ENCODE results near the gene SS18L1. TPM values are rescaled to one million over a fixed set of nuclear protein-coding genes. Genes with fewer than 3 reads are reported as not detected.

Gene SS18L1
- total RNA-seq, 2 donors from 2014 or later, result 16.5 to 17.9 TPM

GRCh38 chr20:62116558-62117361 lies 26.8 kb upstream of the SS18L1 start:
- Mint-ChIP-seq H3K4me1 (peaks cover 5% of the 10 kb centered on the region), H3K9me3 (no peaks in the 10 kb centered on the region), H3K4me3 (no peak overlapping the region), H3K27ac (no peak overlapping the region), H3K27me3 (no peaks in the 10 kb centered on the region), H3K36me3 (ENCODE audit: low read depth) (no peaks in the 10 kb centered on the region)
- ATAC-seq (replicated peaks), result no peak

GRCh38 chr20:62117362-62117646 lies 26.3 kb upstream of the SS18L1 start:
- H3K27ac Mint-ChIP-seq, result no peak overlapping the region
- peaks cover 5% of the 10 kb centered on the region for H3K4me1 Mint-ChIP-seq
- no peaks in the 10 kb centered on the region for H3K9me3 Mint-ChIP-seq
- no peaks in the 10 kb centered on the region for H3K27me3 Mint-ChIP-seq
- H3K4me3 Mint-ChIP-seq, result peak overlapping the region; percentile 12
- H3K36me3 Mint-ChIP-seq (ENCODE audit: low read depth), result no peaks in the 10 kb centered on the region
- ATAC-seq (replicated peaks), result no peak

DNA sequence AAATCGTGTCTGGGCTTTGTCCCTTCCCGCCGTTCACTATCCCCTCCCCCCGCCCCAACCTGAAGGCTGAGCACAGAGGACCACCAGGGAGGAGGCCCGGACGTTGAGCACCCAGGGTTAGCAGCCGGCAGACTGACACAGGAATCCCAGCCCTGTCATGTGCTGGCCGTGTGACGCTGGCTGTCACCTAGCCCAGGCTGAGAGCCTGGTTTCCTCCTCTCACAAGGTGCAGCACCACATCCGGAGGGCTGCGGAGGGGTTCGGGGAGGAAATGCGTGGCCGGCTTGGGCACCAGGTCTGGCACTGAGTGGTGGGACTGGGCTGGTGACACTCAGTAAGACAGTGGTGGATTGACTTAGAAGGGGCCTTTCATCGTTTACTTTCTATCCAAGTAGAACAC lies 25.9 kb upstream of the SS18L1 start:
- H3K27me3 Mint-ChIP-seq, result no peaks in the 10 kb centered on the region
- H3K9me3 Mint-ChIP-seq, result no peaks in the 10 kb centered on the region
- H3K36me3 Mint-ChIP-seq (ENCODE audit: low read depth), result no peaks in the 10 kb centered on the region
- ATAC-seq (replicated peaks), result peak; percentile 7
- H3K4me1 Mint-ChIP-seq, result peaks cover 5% of the 10 kb centered on the region
- H3K4me3 Mint-ChIP-seq, result peak overlapping the region; percentile 12
- H3K27ac Mint-ChIP-seq, result no peak overlapping the region

DNA sequence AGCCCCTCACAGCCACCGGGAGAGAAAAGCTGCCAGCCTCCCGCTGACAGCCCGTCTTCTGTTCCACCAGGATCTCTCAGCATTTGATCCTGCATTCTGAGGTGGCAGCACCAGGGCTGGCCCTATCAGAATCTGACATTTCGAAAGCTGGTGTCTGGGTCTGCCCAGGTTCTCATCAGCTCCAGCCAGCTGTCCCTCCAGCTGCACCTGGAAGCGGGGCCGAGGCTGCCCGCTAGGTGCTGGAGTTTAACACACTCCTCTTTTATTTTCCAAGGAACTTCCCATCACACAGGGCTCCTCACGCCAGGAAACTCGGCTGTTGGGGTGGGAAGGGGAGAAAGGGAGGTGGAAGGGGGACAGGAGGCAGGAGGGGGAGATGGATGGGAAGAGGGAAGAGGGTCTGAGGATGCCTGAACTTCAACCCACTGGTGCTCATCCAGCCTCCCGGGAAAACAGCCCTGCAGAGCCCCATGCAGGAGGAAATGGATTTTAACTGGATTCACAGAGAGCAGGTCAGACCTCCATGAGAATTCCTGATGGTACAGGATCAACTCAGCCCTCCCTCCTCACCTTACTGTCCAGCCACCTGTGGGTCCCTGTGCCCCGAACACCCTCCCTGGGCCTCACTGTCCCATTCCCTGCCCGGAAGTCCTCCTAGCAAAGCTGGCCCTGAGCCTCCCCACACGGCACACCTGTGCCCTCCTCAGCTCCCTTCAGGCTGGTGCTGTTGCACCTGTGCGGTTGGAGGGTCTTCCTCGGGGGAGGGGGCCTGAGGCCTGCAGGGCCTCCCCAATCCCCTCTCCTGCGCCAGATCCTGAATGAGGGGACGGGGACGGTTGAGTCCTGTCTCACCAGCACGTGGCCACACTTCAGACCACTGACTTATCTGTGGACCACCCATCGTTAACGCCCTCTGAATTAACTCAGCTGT lies 25.2 kb upstream of the SS18L1 start:
- H3K4me3 Mint-ChIP-seq, result no peak overlapping the region
- no peaks in the 10 kb centered on the region for H3K9me3 Mint-ChIP-seq
- H3K36me3 Mint-ChIP-seq (ENCODE audit: low read depth), result no peaks in the 10 kb centered on the region
- no peak overlapping the region for H3K27ac Mint-ChIP-seq
- no peak for ATAC-seq (replicated peaks)
- no peaks in the 10 kb centered on the region for H3K27me3 Mint-ChIP-seq
- H3K4me1 Mint-ChIP-seq, result peaks cover 5% of the 10 kb centered on the region

DNA sequence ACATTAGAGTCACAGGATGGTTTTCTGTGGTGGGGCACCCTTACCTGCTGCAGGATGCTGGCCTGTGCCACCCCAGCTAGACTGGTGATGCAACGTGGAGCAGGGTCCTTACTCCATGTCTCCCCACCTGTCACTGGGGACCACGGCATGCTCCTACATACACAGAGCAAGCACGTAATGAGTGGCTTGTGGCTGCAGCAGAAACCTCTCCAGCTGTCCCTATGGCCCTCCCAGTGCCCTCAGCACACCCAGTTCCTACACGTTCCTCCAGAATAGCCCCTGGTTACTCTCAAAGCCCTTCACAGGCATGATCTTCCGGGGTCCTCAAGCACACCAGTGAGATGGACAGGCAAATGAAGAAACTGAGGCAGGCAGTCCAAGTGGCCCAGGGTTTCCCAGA lies 24.5 kb upstream of the SS18L1 start:
- Mint-ChIP-seq H3K9me3 (no peaks in the 10 kb centered on the region), H3K4me1 (peaks cover 6% of the 10 kb centered on the region), H3K27me3 (no peaks in the 10 kb centered on the region), H3K36me3 (ENCODE audit: low read depth) (peaks cover 2% of the 10 kb centered on the region), H3K27ac (no peak overlapping the region), H3K4me3 (no peak overlapping the region)
- no peak for ATAC-seq (replicated peaks)

DNA sequence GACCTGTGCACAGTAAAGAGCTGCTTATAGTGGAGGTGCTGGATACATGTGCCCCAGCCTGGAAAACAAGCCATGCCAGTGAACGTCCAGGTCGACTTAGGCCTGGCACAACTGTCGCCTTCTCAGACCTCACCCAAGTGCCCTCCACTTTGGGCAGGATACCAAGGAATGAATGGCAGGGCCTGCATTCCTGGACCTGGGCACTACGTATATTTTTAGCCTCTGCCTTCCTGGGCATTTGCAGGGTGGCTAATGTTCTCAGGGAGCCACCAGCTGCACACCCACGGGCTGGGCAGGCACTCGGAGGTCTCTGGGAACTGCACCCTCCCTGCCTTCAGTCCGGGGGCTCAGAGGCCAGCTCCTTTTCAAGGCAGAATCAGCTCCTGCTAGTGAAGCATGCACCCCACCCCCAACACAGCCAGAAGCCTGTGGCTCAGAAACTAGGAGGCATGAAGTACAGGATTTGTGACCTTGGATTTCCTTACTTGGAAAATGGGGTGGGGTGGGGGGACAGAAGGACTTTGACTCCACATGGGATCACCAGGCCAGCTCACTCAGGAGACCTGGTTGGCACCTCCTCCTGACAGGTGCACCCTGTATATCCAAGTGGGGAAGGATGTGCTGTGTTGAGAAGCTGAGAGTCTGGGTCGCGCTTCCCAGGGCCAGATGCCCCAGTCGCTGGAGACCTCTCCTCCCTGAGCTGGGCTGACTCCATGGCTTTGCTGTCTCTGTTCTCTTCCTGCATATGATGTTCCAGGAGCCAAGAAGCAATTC lies 23.8 kb upstream of the SS18L1 start:
- H3K4me1 Mint-ChIP-seq, result peaks cover 10% of the 10 kb centered on the region
- H3K9me3 Mint-ChIP-seq, result no peaks in the 10 kb centered on the region
- H3K27me3 Mint-ChIP-seq, result no peaks in the 10 kb centered on the region
- no peak for ATAC-seq (replicated peaks)
- peaks cover 9% of the 10 kb centered on the region for H3K36me3 Mint-ChIP-seq (ENCODE audit: low read depth)
- peak overlapping the region; percentile 87 for H3K4me3 Mint-ChIP-seq
- no peak overlapping the region for H3K27ac Mint-ChIP-seq

DNA sequence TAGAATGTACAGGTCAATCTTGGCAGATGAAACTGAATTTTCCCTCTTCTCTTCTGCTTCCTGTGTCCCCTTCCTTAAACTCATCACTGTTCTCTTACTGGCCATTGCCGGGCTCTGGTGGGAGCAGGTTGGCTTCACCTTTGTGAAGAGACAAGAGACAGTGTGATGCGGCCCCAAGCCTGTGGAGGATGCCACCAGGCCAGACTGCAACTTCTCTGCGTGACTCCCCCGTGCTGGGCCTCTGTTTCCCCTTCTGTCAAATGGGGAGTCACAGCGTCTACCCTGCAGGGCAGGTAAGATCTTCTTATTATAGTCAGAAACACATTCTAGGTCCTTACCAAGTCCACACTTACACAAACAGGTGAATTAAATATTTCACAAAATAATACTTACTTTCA lies 23.2 kb upstream of the SS18L1 start:
- H3K36me3 Mint-ChIP-seq (ENCODE audit: low read depth), result peaks cover 15% of the 10 kb centered on the region
- no peaks in the 10 kb centered on the region for H3K27me3 Mint-ChIP-seq
- H3K27ac Mint-ChIP-seq, result peak overlapping the region; percentile 84
- H3K4me1 Mint-ChIP-seq, result peaks cover 10% of the 10 kb centered on the region
- no peak for ATAC-seq (replicated peaks)
- H3K9me3 Mint-ChIP-seq, result no peaks in the 10 kb centered on the region
- peak overlapping the region; percentile 87 for H3K4me3 Mint-ChIP-seq

GRCh38 chr20:62120990-62121775 lies 22.4 kb upstream of the SS18L1 start:
- Mint-ChIP-seq H3K27me3 (no peaks in the 10 kb centered on the region), H3K4me3 (peak overlapping the region; percentile 87), H3K27ac (peak overlapping the region; percentile 84), H3K4me1 (peaks cover 10% of the 10 kb centered on the region), H3K9me3 (no peaks in the 10 kb centered on the region), H3K36me3 (ENCODE audit: low read depth) (peaks cover 23% of the 10 kb centered on the region)
- peak; percentile 8 for ATAC-seq (replicated peaks)

- Mint-ChIP-seq H3K9me3 (no peaks in the 10 kb centered on the region), H3K36me3 (ENCODE audit: low read depth) (peaks cover 31% of the 10 kb centered on the region), H3K27ac (peak within 1 kb of the TSS; percentile 84), H3K27me3 (no peaks in the 10 kb centered on the region), H3K4me3 (peak within 1 kb of the TSS; percentile 87), H3K4me1 (peaks cover 10% of the 10 kb centered on the region)
- ATAC-seq (replicated peaks), result peak; percentile 88
Measured at GRCh38 chr20:62121776-62122653, 21.6 kb upstream of the SS18L1 start, which contains the start of gene LSM14B. Gene LSM14B (plus strand): TSS chr20:62122475. CDS start chr20:62122667, 192 bp downstream.

- Mint-ChIP-seq H3K27ac (peak overlapping the region; percentile 62), H3K9me3 (no peaks in the 10 kb centered on the region), H3K4me3 (peak overlapping the region; percentile 79), H3K36me3 (ENCODE audit: low read depth) (peaks cover 39% of the 10 kb centered on the region), H3K4me1 (peaks cover 6% of the 10 kb centered on the region), H3K27me3 (no peaks in the 10 kb centered on the region)
- ATAC-seq (replicated peaks), result no peak
Measured at GRCh38 chr20:62122654-62123449, 20.7 kb upstream of the SS18L1 start.

GRCh38 chr20:62123450-62124118 lies 20.0 kb upstream of the SS18L1 start:
- H3K36me3 Mint-ChIP-seq (ENCODE audit: low read depth), result peaks cover 47% of the 10 kb centered on the region
- peak overlapping the region; percentile 62 for H3K27ac Mint-ChIP-seq
- ATAC-seq (replicated peaks), result no peak
- peaks cover 6% of the 10 kb centered on the region for H3K4me1 Mint-ChIP-seq
- H3K27me3 Mint-ChIP-seq, result no peaks in the 10 kb centered on the region
- H3K9me3 Mint-ChIP-seq, result no peaks in the 10 kb centered on the region
- peak overlapping the region; percentile 79 for H3K4me3 Mint-ChIP-seq

GRCh38 chr20:62126141-62126540 lies 17.4 kb upstream of the SS18L1 start:
- peaks cover 6% of the 10 kb centered on the region for H3K4me1 Mint-ChIP-seq
- peaks cover 72% of the 10 kb centered on the region for H3K36me3 Mint-ChIP-seq (ENCODE audit: low read depth)
- no peaks in the 10 kb centered on the region for H3K9me3 Mint-ChIP-seq
- no peak overlapping the region for H3K27ac Mint-ChIP-seq
- no peak for ATAC-seq (replicated peaks)
- no peaks in the 10 kb centered on the region for H3K27me3 Mint-ChIP-seq
- H3K4me3 Mint-ChIP-seq, result no peak overlapping the region

All from activated T-helper 17 cell treated with anti-CD3 and anti-CD28 coated beads, Interleukin-2, amount 50 U/mL, for 72 hours (primary cell).